Kidney (tissue), 14 donors: ENCODE measurements around the gene GUCY2C. TPM values are rescaled to one million over a fixed set of nuclear protein-coding genes. Genes with fewer than 3 reads are reported as not detected.

Experiments
- DNase-seq, 5 donors: peaks; one replicate each; pipeline ENCODE4 v3.0.0-alpha.2; 2013 to 2020
- FAIRE-seq: peaks from 2 replicates; lab custom pipeline; 2012; peaks lifted over from hg19 to GRCh38; lab: Jason Lieb, UNC
- H3K27ac ChIP-seq, 2 donors: one replicate each; pipeline ENCODE4 v1.7.0; 2013; ENCODE audit warnings: low read depth in 2 of 2, low read length in 2 of 2, inconsistent platforms in 1 of 2
- H3K27me3 ChIP-seq: one replicate; pipeline ENCODE4 v1.7.1; 2013; ENCODE audit warnings: low read length, inconsistent platforms; ENCODE audit not compliant: control insufficient read depth, insufficient read depth
- H3K36me3 ChIP-seq, 3 donors: one replicate each; pipeline versions ENCODE4 v1.7.0 to v1.7.1; 2013; ENCODE audit warnings: low read length in 3 of 3, control low read depth in 1 of 3, inconsistent platforms in 1 of 3; ENCODE audit not compliant: insufficient read depth in 3 of 3, control insufficient read depth in 2 of 3
- H3K4me1 ChIP-seq, 3 donors: one replicate each; pipeline versions ENCODE4 v1.7.0 to v1.7.1; 2013; ENCODE audit warnings: low read length in 3 of 3, inconsistent platforms in 1 of 3, low read depth in 1 of 3; ENCODE audit not compliant: control insufficient read depth in 2 of 3, insufficient read depth in 2 of 3
- H3K4me3 ChIP-seq, 3 donors: one replicate each; pipeline versions ENCODE4 v1.7.0 to v1.8.1; 2013; ENCODE audit warnings: low read length in 3 of 3, control low read depth in 1 of 3, inconsistent platforms in 1 of 3
- H3K9ac ChIP-seq, 3 donors: one replicate each; pipeline versions ENCODE4 v1.7.0 to v1.7.1; 2013; ENCODE audit warnings: low read length in 3 of 3, control low read depth in 1 of 3, inconsistent platforms in 1 of 3
- H3K9me3 ChIP-seq, 3 donors: one replicate each; pipeline versions ENCODE4 v1.7.0 to v1.7.1; 2013; ENCODE audit warnings: low read length in 3 of 3, control low read depth in 1 of 3, inconsistent platforms in 1 of 3; ENCODE audit not compliant: control insufficient read depth in 2 of 3, insufficient read depth in 1 of 3
- intact Hi-C: fragments of 100-400 bp; cut with DNase I; formaldehyde crosslinking; loops from one replicate; pipeline ENCODE4 v1.11.1; 2022
- polyA plus RNA-seq: library from polyadenylated mRNA; stranded (reverse); fragments of 350-450 nt; fragmentation: Illumina TruSeq; extraction: RNeasy Lipid Tissue Mini Kit (QIAGEN cat#74804); gene quantifications from one replicate; pipeline ENCODE4 v1.2.3, GENCODE V29; 2014; ENCODE audit warnings: low read depth, low replicate concordance; ENCODE audit not compliant: insufficient read depth
- total RNA-seq: library from RNA; stranded (reverse); fragmentation: NEBNext Ultra II Directional; extraction: Animal tissue kit (Norgen Biotek cat#: 25700); gene quantifications from one replicate; pipeline ENCODE4 v1.2.1, GENCODE V29; 2021
- TF ChIP-seq, protein P1 (sequence below): IDR thresholded peaks from 3 replicates; pipeline ENCODE4 v1.5.1; 2012; ENCODE audit warnings: mild to moderate bottlenecking, moderate library complexity, borderline replicate concordance; ENCODE audit not compliant: insufficient read depth; ENCODE audit errors: extremely low read depth
- donor health status: control.
- donor health status: control.
- donor health status: control.
- donor health status: control.
- donor health status: control.
- donor health status: DM: yes; HTN: yes; CAD: no.
- donor health status: Normal renal cell carcinoma (clear cell type).

Gene GUCY2C
- total and polyA plus RNA-seq, 2 donors from 2014 or later = not detected

DNA sequence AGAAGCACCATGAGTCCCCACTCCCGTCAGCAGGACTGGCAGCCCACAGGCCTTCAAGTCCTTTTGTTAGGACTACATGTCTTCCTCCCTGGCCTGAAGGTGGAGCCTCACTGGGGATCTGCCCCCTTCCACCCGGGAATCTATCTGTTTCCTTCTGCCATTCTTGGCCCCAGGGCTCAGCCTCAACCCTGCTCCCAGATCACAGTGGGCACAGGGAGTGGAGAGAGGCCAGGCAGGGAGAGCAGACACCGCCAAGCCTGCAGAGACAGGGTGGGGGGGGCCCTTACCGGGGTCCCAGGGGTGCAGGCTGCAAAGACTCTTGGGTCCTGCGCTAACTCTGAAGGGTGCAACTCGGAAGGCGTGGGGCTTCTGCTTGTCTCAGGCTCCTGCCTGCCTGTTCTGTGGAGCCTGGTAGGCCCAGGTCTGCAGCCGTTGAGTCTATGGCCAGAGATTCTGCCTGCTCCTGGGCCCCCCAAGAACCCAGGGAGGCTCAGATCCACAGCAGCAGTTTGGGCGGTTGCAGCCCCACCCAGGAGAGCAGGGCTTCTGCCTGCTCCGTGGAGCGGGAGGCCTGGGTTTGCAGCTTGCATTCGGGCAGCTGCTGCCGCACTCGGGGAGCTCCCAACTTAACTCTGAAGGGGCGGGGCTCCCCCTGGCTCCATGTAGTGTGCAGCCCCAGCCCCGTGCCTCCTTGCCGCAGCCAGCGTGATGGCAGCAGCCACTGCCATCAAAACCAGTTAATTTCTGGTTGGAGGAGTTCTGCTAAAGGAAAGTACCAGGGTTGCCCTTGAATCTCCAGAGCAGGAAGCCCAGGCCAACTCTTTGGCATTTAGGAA lies 107.0 kb downstream of the GUCY2C start:
- Histone ChIP-seq H3K27me3 (no peaks in the 10 kb centered on the region), H3K4me1 (no peaks in the 10 kb centered on the region), H3K27ac (no peak overlapping the region), H3K4me3 (no peak overlapping the region), H3K36me3 (no peaks in the 10 kb centered on the region), H3K9ac (no peak overlapping the region), H3K9me3 (no peaks in the 10 kb centered on the region)
- no peak for FAIRE-seq
- intact Hi-C loops = no loop called here
- TF ChIP-seq, protein P1, sequence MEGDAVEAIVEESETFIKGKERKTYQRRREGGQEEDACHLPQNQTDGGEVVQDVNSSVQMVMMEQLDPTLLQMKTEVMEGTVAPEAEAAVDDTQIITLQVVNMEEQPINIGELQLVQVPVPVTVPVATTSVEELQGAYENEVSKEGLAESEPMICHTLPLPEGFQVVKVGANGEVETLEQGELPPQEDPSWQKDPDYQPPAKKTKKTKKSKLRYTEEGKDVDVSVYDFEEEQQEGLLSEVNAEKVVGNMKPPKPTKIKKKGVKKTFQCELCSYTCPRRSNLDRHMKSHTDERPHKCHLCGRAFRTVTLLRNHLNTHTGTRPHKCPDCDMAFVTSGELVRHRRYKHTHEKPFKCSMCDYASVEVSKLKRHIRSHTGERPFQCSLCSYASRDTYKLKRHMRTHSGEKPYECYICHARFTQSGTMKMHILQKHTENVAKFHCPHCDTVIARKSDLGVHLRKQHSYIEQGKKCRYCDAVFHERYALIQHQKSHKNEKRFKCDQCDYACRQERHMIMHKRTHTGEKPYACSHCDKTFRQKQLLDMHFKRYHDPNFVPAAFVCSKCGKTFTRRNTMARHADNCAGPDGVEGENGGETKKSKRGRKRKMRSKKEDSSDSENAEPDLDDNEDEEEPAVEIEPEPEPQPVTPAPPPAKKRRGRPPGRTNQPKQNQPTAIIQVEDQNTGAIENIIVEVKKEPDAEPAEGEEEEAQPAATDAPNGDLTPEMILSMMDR = no peak
- no peak for DNase-seq

DNA sequence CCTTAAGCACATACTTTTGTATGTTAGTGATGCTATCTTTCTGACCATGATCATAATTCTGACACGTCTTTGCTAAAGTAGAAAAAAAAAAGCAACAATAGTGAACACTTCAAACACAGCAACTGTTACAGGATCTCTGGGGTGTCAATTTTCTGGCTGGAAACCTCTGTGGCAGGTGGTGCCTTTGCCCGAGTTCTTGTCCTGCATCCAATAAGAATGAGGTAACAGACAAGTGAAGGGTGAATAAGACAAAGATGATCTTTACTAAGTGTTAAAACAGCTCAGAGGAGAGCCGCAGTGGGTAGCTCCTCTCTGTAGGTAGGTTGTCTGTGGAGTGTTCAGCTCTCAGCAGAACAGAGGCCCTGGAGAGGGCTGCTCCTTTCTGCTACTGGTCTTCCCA lies 107.8 kb downstream of the GUCY2C start:
- Histone ChIP-seq H3K9me3 (no peaks in the 10 kb centered on the region), H3K27ac (no peak overlapping the region), H3K4me1 (no peaks in the 10 kb centered on the region), H3K27me3 (no peaks in the 10 kb centered on the region), H3K9ac (no peak overlapping the region), H3K36me3 (no peaks in the 10 kb centered on the region), H3K4me3 (no peak overlapping the region)
- DNase-seq (no peak), FAIRE-seq (no peak)
- intact Hi-C loops = no loop called here
- TF ChIP-seq, protein P1 = no peak

DNA sequence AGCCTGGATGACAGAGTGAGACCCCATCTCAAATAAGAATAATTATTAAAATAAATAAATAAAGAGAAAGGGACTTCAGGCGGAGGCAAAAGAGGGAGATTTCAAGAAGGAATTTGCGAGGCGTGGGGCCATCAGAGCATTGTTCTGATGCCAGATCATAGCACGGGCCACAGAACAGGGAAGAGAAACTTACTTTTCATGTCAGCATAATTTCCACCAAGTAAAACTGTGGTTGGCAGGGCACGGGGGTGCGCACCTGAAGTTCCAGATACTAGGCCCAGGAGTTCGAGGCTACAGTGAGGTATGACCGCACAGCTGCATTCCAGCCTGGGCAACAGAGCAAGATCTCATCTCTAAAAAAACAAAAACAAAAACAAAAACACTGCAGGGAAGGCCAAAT lies 117.8 kb downstream of the GUCY2C start:
- Histone ChIP-seq H3K4me3 (no peak overlapping the region), H3K9me3 (no peaks in the 10 kb centered on the region), H3K9ac (no peak overlapping the region), H3K36me3 (no peaks in the 10 kb centered on the region), H3K27me3 (no peaks in the 10 kb centered on the region), H3K4me1 (no peaks in the 10 kb centered on the region), H3K27ac (no peak overlapping the region)
- FAIRE-seq (no peak), DNase-seq (no peak)
- TF ChIP-seq, protein P1 = no peak
- intact Hi-C loops = no loop called here

DNA sequence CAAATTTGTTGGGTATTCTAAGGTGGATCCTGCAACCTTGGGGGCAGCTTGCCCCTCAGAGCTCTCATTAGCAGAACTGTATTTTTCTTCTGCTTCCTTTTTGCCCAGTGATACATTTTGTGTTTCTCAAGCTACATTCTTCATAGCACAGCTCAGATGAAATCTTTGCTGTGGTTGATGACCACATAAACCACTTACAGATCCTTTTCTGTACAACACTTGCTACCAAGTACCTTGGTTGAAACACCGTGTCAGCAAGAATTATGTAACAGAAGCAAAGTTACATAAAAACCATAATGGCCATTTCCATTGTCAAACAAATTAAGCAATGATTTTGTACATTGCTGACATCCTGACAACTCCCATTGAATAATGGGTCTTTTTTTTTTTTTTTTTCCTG lies 119.1 kb downstream of the GUCY2C start:
- TF ChIP-seq, protein P1 = no peak
- Histone ChIP-seq H3K4me1 (no peaks in the 10 kb centered on the region), H3K27me3 (no peaks in the 10 kb centered on the region), H3K9ac (no peak overlapping the region), H3K4me3 (no peak overlapping the region), H3K27ac (no peak overlapping the region), H3K9me3 (no peaks in the 10 kb centered on the region), H3K36me3 (no peaks in the 10 kb centered on the region)
- FAIRE-seq = no peak
- intact Hi-C loops = no loop called here
- DNase-seq = no peak
